Stimulated activated CD4-positive, alpha-beta T cell treated with anti-CD3 and anti-CD28 coated beads, Interleukin-2, amount 100 ng/mL, for 24 hours (primary cell): ENCODE data around the gene ASIC3.
"Not testable (repeated sequence)": the region's sequence is repeated elsewhere in the genome, so short reads cannot be mapped to it uniquely, and the experiment has no call there.

Experiments
- DNase-seq, 2 donors: peaks; one replicate each; pipeline ENCODE4 v3.0.0-alpha.2; 2020

Gene ASIC3

GRCh38 chr7:151047976-151048815 is at the start of gene ASIC3:
ASIC3 (plus strand) TSS chr7:151048531; CDS start chr7:151048886, 355 bp downstream.
- no peak for DNase-seq

DNA sequence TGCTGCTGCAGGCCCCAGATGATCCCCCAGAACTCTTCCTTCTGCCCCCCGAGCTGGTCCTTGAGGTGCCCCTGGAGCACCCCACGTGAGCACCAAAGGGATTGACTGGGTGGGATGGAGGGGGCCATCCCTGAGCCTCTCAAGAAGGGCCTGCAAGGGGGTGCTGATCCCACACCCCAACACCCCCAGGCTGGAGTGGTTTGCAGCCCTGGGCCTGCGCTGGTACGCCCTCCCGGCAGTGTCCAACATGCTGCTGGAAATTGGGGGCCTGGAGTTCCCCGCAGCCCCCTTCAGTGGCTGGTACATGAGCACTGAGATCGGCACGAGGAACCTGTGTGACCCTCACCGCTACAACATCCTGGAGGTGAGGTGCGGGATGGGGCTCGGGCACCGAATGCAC is 49.3 kb upstream of the ASIC3 start:
- no peak for DNase-seq

- DNase-seq, result no peak
These were observed 48.7 kb upstream of the ASIC3 start for GRCh38 chr7:150999497-151000230.

DNA sequence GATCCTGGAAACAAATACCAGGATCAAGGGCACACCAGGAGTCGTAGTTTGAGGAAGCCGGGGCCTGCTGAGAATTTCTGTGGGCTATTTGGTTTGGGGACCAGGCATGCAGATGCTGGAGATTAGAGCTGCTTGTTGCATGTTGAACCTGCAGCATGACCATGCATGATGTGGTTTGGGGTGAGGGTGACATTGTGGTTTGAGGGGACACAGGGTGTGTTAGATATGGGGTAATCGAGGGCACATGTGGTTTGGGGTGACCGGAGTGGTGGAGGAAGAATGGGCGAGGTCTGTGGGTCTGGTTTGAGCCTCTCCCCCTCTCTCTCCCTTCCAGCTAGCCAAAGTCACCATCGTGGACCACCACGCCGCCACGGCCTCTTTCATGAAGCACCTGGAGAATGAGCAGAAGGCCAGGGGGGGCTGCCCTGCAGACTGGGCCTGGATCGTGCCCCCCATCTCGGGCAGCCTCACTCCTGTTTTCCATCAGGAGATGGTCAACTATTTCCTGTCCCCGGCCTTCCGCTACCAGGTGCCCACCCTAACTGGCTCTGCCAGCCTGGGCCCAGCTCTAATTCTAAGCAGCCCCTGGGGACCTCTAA is 47.3 kb upstream of the ASIC3 start:
- no peak for DNase-seq

- no peak for DNase-seq
These were observed 46.8 kb upstream of the ASIC3 start for GRCh38 chr7:151001546-151001945.

- no peak for DNase-seq
These were observed 44.8 kb upstream of the ASIC3 start for GRCh38 chr7:151003572-151003971.

GRCh38 chr7:151005566-151005965 is 42.8 kb upstream of the ASIC3 start:
- no peak for DNase-seq

- DNase-seq, result no peak
These were observed 41.6 kb upstream of the ASIC3 start for GRCh38 chr7:151006590-151007300.

GRCh38 chr7:151007469-151007898 is 40.8 kb upstream of the ASIC3 start:
- DNase-seq, result no peak

GRCh38 chr7:151008143-151008510 is 40.2 kb upstream of the ASIC3 start:
- no peak for DNase-seq

DNA sequence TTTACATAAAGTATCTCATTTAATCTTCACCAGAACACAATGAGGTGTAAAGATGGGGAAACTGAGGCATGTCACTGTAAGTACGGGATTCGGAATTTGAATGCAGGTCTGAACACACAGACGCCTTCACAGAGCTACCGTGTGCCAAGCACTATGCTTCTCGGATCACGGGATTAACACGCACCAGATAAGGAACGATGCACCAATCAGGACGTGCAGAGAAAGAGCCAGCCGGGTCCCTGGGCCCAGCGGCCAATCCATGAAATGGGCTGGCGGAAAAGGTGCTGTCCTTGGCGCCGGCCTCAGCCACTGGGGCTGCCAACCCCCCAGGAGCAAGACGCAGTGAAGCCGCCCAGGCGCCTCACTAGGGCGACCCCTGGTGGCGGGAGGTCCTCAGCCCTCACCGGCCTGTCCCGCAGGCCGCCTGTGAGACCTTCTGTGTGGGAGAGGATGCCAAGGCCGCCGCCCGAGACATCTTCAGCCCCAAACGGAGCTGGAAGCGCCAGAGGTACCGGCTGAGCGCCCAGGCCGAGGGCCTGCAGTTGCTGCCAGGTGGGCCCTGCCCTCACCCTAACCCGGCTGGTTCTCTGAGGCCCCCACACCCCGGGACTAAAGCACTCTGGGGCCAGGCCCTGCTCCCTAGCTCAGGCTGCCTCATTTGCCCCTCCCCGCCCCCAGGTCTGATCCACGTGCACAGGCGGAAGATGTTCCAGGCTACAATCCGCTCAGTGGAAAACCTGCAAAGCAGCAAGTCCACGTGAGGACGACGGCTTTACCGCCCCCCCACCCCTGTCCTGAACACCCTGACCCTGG is 39.6 kb upstream of the ASIC3 start:
- DNase-seq, result peak; percentile 87 to 92

DNA sequence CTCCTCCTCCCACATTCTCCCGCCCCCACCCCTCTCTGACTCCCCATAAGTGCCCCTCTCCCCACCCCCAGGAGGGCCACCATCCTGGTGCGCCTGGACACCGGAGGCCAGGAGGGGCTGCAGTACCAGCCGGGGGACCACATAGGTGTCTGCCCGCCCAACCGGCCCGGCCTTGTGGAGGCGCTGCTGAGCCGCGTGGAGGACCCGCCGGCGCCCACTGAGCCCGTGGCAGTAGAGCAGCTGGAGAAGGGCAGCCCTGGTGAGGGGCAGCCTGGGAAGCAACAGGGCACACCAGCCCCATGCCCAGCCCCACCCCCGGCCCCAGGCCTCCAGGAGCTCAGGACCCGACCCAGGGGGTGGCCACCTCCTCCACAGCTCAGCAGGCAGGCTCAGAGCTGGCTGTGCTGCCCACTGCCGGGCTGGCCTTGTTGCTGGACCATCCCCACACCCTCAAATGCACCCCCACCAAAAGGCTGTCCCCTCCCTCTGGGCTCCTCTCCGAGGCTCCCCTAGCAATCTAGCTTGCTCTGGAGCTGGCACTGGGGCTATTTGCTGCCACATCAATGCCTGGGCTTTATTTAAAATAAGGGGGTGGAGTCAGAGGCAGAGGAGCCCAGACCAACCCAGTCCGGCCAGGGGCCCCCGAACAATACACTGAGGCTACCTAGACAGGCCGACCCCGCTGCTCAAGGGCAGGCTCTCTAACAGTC is 38.8 kb upstream of the ASIC3 start:
- no peak for DNase-seq

DNA sequence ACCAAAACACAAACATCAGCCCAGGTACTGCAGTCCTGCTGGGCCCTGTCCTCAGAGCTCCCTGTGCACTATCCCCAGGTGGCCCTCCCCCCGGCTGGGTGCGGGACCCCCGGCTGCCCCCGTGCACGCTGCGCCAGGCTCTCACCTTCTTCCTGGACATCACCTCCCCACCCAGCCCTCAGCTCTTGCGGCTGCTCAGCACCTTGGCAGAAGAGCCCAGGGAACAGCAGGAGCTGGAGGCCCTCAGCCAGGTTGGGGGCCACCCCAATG is 38.4 kb upstream of the ASIC3 start:
- DNase-seq, result no peak

GRCh38 chr7:151010307-151011096 is 37.8 kb upstream of the ASIC3 start:
- DNase-seq, result peak; percentile 50 to 54

GRCh38 chr7:151011097-151011409 is 37.3 kb upstream of the ASIC3 start:
- no peak for DNase-seq

- DNase-seq, result not testable (repeated sequence)
These were observed 36.7 kb upstream of the ASIC3 start for GRCh38 chr7:151011616-151012015.

DNA sequence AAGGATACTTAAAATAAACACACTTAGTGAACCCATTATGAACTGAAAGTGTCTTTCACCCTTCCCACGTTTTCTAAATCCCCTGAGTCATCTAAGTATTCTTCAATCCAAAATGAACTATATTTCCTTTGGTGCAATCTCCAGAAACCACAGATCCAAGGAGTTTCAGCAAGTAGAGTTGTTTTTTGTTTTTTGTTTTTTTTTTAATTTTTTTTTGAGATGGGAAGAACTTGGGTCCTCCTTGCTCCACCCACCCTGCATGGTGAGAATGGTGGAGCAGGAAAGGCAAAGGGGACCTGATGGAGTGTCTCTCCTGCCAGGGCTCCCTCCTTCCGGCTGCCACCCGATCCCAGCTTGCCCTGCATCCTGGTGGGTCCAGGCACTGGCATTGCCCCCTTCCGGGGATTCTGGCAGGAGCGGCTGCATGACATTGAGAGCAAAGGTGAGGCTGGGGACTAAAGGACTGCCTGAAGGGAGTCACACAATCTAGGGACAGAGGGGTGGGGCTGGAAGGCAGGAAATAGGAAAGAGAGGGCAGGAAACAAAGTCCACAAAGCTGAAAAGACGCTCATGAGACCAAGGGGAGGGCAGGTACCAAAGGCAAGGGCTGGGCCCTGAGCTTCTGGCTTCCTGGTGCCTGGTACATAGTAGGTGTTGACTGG is 36.2 kb upstream of the ASIC3 start:
- no peak for DNase-seq

DNA sequence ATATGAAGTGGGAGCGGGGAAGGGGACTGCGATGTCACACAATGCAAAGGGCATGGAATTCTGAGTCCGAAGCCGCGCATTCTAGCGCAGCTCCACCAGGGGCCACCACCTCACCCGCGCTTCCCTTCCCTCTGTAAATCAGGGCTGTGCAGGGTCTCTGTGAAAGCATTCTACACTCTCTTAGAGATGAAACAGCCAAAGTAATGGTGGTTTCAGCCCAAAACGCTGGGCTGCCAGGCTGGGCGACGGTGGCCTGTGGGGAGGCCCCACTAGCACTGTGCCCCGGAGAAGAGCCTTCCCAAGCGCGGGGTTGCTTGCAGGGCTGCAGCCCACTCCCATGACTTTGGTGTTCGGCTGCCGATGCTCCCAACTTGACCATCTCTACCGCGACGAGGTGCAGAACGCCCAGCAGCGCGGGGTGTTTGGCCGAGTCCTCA is 35.4 kb upstream of the ASIC3 start:
- DNase-seq, result no peak

- DNase-seq, result no peak
These were observed 35.0 kb upstream of the ASIC3 start for GRCh38 chr7:151013356-151013732.

GRCh38 chr7:151013733-151014497 is 34.4 kb upstream of the ASIC3 start:
- peak; percentile 83 to 87 for DNase-seq
